OCI-LY1 (cell line): ENCODE measurements around the gene NPHP1.
"Not testable (repeated sequence)": the region's sequence is repeated elsewhere in the genome, so short reads cannot be mapped to it uniquely, and the experiment has no call there.

Source experiments
- H2AFZ ChIP-seq: fragments of 200-600 bp; sonication (generic), shearing (Covaris generic); 2 replicates; pipeline ENCODE4 v1.6.0; 2014; ENCODE audit warnings: antibody characterized with exemption, mild to moderate bottlenecking, low read length
- H3F3A ChIP-seq: fragments of 200-600 bp; sonication (generic), shearing (Covaris generic); 2 replicates; pipeline ENCODE4 v1.6.0; 2014; ENCODE audit warnings: mild to moderate bottlenecking, antibody characterized with exemption, low read length, moderate library complexity; ENCODE audit not compliant: insufficient read depth
- H3K27ac ChIP-seq: fragments of 200-600 bp; sonication (generic); 2 replicates; pipeline ENCODE4 v1.5.1; 2014; ENCODE audit warnings: low read length, mixed run types, mild to moderate bottlenecking, low read depth; ENCODE audit not compliant: poor library complexity, severe bottlenecking
- H3K27me3 ChIP-seq: fragments of 200-600 bp; sonication (generic); 2 replicates; pipeline ENCODE4 v1.6.0; 2014; ENCODE audit warnings: antibody characterized with exemption, mild to moderate bottlenecking, low read length, moderate library complexity; ENCODE audit not compliant: insufficient read depth
- H3K36me3 ChIP-seq: fragments of 200-600 bp; sonication (generic); 2 replicates; pipeline ENCODE4 v1.6.1; 2014; ENCODE audit warnings: mild to moderate bottlenecking, antibody characterized with exemption, low read length, moderate library complexity, mixed read lengths; ENCODE audit not compliant: insufficient read depth
- H3K4me1 ChIP-seq: fragments of 200-600 bp; sonication (generic); 2 replicates; pipeline ENCODE4 v1.5.1; 2014; ENCODE audit warnings: mild to moderate bottlenecking, low read length, moderate library complexity; ENCODE audit not compliant: insufficient read depth, severe bottlenecking
- H3K4me2 ChIP-seq: fragments of 200-600 bp; sonication (generic), shearing (Covaris generic); 2 replicates; pipeline ENCODE4 v1.6.1; 2014; ENCODE audit warnings: low read length
- H3K4me3 ChIP-seq: fragments of 200-600 bp; sonication (generic); 2 replicates; pipeline ENCODE4 v1.5.1; 2014; ENCODE audit warnings: low read length, low read depth, mild to moderate bottlenecking, mixed read lengths; ENCODE audit not compliant: poor library complexity, severe bottlenecking
- H3K79me2 ChIP-seq: fragments of 200-600 bp; shearing (Covaris generic); 2 replicates; pipeline ENCODE4 v1.6.1; 2016; ENCODE audit warnings: mixed run types, low read length, mixed read lengths; ENCODE audit not compliant: insufficient read depth
- H3K9ac ChIP-seq: fragments of 200-600 bp; sonication (generic), shearing (Covaris generic); 2 replicates; pipeline ENCODE4 v1.6.1; 2014; ENCODE audit warnings: mild to moderate bottlenecking, low read length, mixed read lengths
- H3K9me2 ChIP-seq: fragments of 200-600 bp; sonication (generic), shearing (Covaris generic); 2 replicates; pipeline ENCODE4 v1.6.1; 2014; ENCODE audit warnings: low read depth, mild to moderate bottlenecking, low read length, mixed read lengths
- H3K9me3 ChIP-seq: fragments of 200-600 bp; shearing (Covaris generic); 2 replicates; pipeline ENCODE4 v1.6.1; 2014; ENCODE audit warnings: low read length, mixed read lengths
- H4K20me1 ChIP-seq: fragments of 200-600 bp; sonication (generic), shearing (Covaris generic); 2 replicates; pipeline ENCODE4 v1.6.0; 2016; ENCODE audit warnings: mild to moderate bottlenecking, low read length; ENCODE audit not compliant: insufficient read depth
- EZH2 ChIP-seq: fragments of 200-600 bp; sonication (generic), shearing (Covaris generic); IDR thresholded peaks from 2 replicates; pipeline ENCODE4 v1.8.0; 2017; ENCODE audit warnings: borderline replicate concordance, mixed run types, mild to moderate bottlenecking, antibody characterized with exemption, low read length, moderate library complexity, mixed read lengths
- TF ChIP-seq, protein P1 (sequence below): fragments of 200-600 bp; sonication (generic), shearing (Covaris generic); IDR thresholded peaks from 2 replicates; pipeline ENCODE4 v1.5.1; 2017; ENCODE audit warnings: mild to moderate bottlenecking, antibody characterized with exemption, low read length, moderate library complexity, mixed read lengths

The NPHP1 gene

DNA sequence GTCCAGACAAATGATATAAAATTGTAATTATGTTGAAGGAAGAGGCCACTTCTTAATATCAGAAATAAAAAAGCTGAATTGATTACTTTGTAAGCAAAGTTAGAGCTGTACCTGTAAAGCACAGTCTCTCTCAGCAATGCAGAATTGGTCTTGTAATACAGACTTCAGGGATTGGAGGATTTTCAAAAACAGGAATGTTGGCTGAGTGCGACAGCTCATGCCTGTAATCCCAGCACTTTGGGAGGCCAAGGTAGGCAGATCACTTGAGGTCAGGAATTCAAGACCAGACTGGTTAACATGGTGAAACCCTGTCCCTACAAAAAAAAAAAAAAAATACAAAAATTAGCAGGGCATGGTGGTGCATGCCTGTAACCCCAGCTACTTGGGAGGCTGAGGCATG is 17.8 kb upstream of the NPHP1 start:
- H3K9me3 ChIP-seq, H3K9ac ChIP-seq, H3K27ac ChIP-seq, H2AFZ ChIP-seq, H3K4me1 ChIP-seq, H3K36me3 ChIP-seq, H3K9me2 ChIP-seq, H3K4me3 ChIP-seq, H3F3A ChIP-seq, H3K4me2 ChIP-seq, H3K27me3 ChIP-seq, H4K20me1 ChIP-seq, H3K79me2 ChIP-seq: not testable (repeated sequence)

DNA sequence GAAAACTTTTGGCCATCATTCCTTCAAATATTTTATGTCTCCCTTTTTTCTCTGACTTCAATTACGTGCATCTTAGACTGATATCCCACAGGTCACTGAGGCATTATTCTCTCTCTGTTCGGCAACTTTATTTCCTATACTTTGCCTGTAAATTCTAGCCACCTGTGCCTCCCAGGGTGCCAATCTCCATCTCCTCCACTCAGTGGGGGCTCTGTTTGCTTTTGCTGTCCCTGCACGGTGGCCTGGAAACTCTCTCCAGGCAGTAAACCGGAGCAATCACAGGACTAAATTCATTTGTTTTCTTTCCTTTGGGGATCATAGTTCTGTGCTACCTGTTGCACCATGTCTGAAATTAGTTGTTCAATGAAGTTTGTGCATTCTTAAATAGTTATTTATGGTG is 17.1 kb upstream of the NPHP1 start:
- Histone ChIP-seq H3K27ac (no peak overlapping the region), H4K20me1 (no peaks in the 10 kb centered on the region), H3K9ac (no peak overlapping the region), H2AFZ (no peak overlapping the region), H3K79me2 (no peaks in the 10 kb centered on the region), H3K36me3 (no peaks in the 10 kb centered on the region), H3K4me1 (no peaks in the 10 kb centered on the region), H3K9me3 (no peaks in the 10 kb centered on the region), H3K9me2 (no peaks in the 10 kb centered on the region), H3K4me3 (no peak overlapping the region), H3F3A (no peaks in the 10 kb centered on the region), H3K27me3 (no peaks in the 10 kb centered on the region), H3K4me2 (no peak overlapping the region)
- TF ChIP-seq, protein P1, sequence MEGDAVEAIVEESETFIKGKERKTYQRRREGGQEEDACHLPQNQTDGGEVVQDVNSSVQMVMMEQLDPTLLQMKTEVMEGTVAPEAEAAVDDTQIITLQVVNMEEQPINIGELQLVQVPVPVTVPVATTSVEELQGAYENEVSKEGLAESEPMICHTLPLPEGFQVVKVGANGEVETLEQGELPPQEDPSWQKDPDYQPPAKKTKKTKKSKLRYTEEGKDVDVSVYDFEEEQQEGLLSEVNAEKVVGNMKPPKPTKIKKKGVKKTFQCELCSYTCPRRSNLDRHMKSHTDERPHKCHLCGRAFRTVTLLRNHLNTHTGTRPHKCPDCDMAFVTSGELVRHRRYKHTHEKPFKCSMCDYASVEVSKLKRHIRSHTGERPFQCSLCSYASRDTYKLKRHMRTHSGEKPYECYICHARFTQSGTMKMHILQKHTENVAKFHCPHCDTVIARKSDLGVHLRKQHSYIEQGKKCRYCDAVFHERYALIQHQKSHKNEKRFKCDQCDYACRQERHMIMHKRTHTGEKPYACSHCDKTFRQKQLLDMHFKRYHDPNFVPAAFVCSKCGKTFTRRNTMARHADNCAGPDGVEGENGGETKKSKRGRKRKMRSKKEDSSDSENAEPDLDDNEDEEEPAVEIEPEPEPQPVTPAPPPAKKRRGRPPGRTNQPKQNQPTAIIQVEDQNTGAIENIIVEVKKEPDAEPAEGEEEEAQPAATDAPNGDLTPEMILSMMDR, result no peak
- no peak for TF ChIP-seq EZH2

DNA sequence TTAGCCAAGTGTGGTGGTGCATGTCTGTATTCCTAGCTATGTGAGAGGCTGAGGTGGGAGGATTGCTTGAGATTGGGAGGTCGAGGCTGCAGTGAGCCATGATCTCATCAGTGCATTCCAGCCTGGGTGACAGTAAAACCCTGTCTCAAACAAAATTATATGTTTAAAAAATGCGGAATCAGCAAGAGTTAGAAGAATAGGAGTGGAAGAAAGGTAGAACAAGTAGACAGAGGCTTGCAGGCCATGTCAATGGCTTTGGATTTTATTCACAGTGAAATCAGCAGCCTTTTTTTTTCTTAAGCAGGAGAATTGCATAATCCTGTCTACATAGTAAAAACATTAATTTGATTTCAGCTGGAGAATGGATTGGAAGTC is 15.4 kb upstream of the NPHP1 start:
- H3K4me2 ChIP-seq, result no peak overlapping the region
- H4K20me1 ChIP-seq, result no peaks in the 10 kb centered on the region
- no peaks in the 10 kb centered on the region for H3F3A ChIP-seq
- no peaks in the 10 kb centered on the region for H3K4me1 ChIP-seq
- no peaks in the 10 kb centered on the region for H3K9me3 ChIP-seq
- no peak for TF ChIP-seq EZH2
- TF ChIP-seq, protein P1, result no peak
- no peak overlapping the region for H3K27ac ChIP-seq
- H3K27me3 ChIP-seq, result no peaks in the 10 kb centered on the region
- no peaks in the 10 kb centered on the region for H3K36me3 ChIP-seq
- H2AFZ ChIP-seq, result no peak overlapping the region
- H3K79me2 ChIP-seq, result no peaks in the 10 kb centered on the region
- H3K9ac ChIP-seq, result no peak overlapping the region
- H3K4me3 ChIP-seq, result no peak overlapping the region
- H3K9me2 ChIP-seq, result no peaks in the 10 kb centered on the region

DNA sequence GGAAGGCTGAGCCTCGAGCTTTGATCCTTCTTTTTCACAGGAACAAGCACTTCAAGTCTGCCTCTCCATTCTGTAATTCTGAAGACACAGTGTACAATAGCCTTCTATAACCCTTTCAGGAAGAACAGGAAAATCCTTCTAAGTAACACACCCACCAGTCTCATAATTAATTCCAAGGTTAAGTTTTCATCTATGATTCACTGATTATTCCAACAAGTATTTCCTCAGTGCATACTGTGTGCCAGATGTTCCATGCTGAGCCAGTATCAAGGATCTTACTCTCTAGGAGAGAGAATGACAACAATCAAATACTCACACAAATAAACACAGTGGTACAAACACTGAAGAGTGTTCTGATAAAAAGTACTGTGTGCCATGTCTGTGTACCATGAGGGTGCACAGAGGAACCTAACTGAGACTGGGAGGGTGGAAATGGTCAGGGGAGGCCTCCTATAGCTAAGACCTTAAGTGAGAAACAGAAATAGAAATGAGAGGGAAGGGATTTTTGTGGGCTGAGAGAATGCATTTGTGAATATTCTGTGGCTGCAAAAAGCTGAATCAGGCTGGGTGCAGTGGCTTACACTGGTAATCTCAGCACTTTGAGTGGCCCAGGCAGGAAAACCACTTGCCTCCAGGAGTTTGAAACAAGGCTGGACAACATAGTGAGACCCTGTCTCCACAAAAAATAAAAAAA is 14.8 kb upstream of the NPHP1 start:
- H3K9ac ChIP-seq, result no peak overlapping the region
- no peaks in the 10 kb centered on the region for H3K79me2 ChIP-seq
- no peaks in the 10 kb centered on the region for H3K36me3 ChIP-seq
- no peak overlapping the region for H3K4me3 ChIP-seq
- no peak overlapping the region for H3K27ac ChIP-seq
- no peaks in the 10 kb centered on the region for H3K9me3 ChIP-seq
- no peaks in the 10 kb centered on the region for H3K4me1 ChIP-seq
- no peak overlapping the region for H2AFZ ChIP-seq
- TF ChIP-seq, protein P1, result no peak
- no peak for TF ChIP-seq EZH2
- H3K27me3 ChIP-seq, result 0 out of 2 replicates have a peak, but pooled peaks cover under 1% of the 10 kb centered on the region
- H4K20me1 ChIP-seq, result no peaks in the 10 kb centered on the region
- no peaks in the 10 kb centered on the region for H3K9me2 ChIP-seq
- H3K4me2 ChIP-seq, result no peak overlapping the region
- H3F3A ChIP-seq, result no peaks in the 10 kb centered on the region

DNA sequence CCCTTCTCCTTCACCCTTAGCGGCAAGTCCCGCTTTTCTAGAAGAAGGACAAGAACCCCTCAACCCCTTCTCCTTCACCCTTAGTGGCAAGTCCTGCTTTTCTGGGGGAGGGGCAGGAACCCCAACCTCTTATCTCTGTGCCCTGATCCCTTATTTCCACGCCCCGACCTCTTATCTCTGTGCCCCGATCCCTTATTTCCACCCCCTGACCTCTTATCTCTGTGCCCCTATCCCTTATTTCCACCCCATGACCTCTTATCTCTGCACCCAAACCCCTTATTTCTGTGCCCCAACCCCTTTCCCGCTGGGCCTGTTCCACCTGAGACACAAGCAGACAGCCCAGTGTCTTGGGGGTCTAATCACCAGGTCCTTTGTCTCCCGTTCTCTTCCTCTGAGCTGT is 14.1 kb upstream of the NPHP1 start:
- not testable (repeated sequence) for H3K9ac ChIP-seq, H3K36me3 ChIP-seq, H3K79me2 ChIP-seq, H3K9me2 ChIP-seq, H3K27ac ChIP-seq, H4K20me1 ChIP-seq, H3K4me3 ChIP-seq, H3K4me1 ChIP-seq, H2AFZ ChIP-seq, H3K27me3 ChIP-seq, H3F3A ChIP-seq, H3K9me3 ChIP-seq, H3K4me2 ChIP-seq
